ENCODE data around the gene TGFB2.

TGFB2 gene

GRCh38 chr1:218312509-218312908, 32.6 kb upstream of the TGFB2 start:
- no peak for DNase-seq (ENCODE audit: low read depth in 1 of 2, low spot score in 1 of 2)
- no peak for TF ChIP-seq GABPA (IDR thresholded peaks at IDR 0.05; ENCODE audit: low read depth)
- no peak for TF ChIP-seq SPI1 (IDR thresholded peaks at IDR 0.05; ENCODE audit: borderline replicate concordance, low read depth)
- TF ChIP-seq, protein P1, sequence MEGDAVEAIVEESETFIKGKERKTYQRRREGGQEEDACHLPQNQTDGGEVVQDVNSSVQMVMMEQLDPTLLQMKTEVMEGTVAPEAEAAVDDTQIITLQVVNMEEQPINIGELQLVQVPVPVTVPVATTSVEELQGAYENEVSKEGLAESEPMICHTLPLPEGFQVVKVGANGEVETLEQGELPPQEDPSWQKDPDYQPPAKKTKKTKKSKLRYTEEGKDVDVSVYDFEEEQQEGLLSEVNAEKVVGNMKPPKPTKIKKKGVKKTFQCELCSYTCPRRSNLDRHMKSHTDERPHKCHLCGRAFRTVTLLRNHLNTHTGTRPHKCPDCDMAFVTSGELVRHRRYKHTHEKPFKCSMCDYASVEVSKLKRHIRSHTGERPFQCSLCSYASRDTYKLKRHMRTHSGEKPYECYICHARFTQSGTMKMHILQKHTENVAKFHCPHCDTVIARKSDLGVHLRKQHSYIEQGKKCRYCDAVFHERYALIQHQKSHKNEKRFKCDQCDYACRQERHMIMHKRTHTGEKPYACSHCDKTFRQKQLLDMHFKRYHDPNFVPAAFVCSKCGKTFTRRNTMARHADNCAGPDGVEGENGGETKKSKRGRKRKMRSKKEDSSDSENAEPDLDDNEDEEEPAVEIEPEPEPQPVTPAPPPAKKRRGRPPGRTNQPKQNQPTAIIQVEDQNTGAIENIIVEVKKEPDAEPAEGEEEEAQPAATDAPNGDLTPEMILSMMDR (IDR thresholded peaks at IDR 0.05; ENCODE audit: insufficient read depth, low read length): no peak
- no peak for TF ChIP-seq POLR2AphosphoS5 (IDR thresholded peaks at IDR 0.05; ENCODE audit: low read depth)
- TF ChIP-seq, protein P2, sequence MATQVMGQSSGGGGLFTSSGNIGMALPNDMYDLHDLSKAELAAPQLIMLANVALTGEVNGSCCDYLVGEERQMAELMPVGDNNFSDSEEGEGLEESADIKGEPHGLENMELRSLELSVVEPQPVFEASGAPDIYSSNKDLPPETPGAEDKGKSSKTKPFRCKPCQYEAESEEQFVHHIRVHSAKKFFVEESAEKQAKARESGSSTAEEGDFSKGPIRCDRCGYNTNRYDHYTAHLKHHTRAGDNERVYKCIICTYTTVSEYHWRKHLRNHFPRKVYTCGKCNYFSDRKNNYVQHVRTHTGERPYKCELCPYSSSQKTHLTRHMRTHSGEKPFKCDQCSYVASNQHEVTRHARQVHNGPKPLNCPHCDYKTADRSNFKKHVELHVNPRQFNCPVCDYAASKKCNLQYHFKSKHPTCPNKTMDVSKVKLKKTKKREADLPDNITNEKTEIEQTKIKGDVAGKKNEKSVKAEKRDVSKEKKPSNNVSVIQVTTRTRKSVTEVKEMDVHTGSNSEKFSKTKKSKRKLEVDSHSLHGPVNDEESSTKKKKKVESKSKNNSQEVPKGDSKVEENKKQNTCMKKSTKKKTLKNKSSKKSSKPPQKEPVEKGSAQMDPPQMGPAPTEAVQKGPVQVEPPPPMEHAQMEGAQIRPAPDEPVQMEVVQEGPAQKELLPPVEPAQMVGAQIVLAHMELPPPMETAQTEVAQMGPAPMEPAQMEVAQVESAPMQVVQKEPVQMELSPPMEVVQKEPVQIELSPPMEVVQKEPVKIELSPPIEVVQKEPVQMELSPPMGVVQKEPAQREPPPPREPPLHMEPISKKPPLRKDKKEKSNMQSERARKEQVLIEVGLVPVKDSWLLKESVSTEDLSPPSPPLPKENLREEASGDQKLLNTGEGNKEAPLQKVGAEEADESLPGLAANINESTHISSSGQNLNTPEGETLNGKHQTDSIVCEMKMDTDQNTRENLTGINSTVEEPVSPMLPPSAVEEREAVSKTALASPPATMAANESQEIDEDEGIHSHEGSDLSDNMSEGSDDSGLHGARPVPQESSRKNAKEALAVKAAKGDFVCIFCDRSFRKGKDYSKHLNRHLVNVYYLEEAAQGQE (IDR thresholded peaks at IDR 0.05; ENCODE audit: insufficient replicate concordance, low read depth): no peak
- Histone ChIP-seq H3K27me3 (ENCODE audit: insufficient read depth, poor library complexity, severe bottlenecking) (no peaks in the 10 kb centered on the region), H3K4me3 (replicated peaks; ENCODE audit: insufficient read depth, low read length) (no peak overlapping the region), H3K27ac (replicated peaks) (no peak overlapping the region)

- Histone ChIP-seq H3K27me3 (ENCODE audit: insufficient read depth, poor library complexity, severe bottlenecking) (no peaks in the 10 kb centered on the region), H3K27ac (replicated peaks) (no peak overlapping the region), H3K4me3 (replicated peaks; ENCODE audit: insufficient read depth, low read length) (no peak overlapping the region)
- no peak for TF ChIP-seq GABPA (IDR thresholded peaks at IDR 0.05; ENCODE audit: low read depth)
- no peak for TF ChIP-seq SPI1 (IDR thresholded peaks at IDR 0.05; ENCODE audit: borderline replicate concordance, low read depth)
- TF ChIP-seq, protein P1 (IDR thresholded peaks at IDR 0.05; ENCODE audit: insufficient read depth, low read length): no peak
- TF ChIP-seq, protein P2 (IDR thresholded peaks at IDR 0.05; ENCODE audit: insufficient replicate concordance, low read depth): no peak
- no peak for TF ChIP-seq POLR2AphosphoS5 (IDR thresholded peaks at IDR 0.05; ENCODE audit: low read depth)
- no peak for DNase-seq (ENCODE audit: low read depth in 1 of 2, low spot score in 1 of 2)
These were observed 30.8 kb upstream of the TGFB2 start for GRCh38 chr1:218314316-218314715.

DNA sequence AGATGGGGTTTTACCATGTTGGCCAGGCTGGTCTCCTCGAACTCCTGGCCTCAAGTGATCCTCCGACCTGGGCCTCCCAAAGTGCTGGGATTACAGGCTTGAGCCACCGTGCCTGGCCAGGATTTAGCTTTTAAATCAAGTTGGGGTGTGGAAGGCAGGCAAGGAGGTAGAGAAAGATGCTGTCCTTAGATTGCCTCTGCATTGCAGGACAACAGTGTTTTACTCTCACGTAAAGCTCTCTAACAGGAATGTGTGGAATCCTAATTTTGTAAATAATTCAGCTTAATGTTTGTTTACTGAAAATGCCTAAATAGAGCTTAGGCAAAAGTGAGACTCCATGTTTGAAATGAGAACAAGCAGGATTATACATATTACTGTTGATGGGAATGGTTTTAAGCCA, 29.5 kb upstream of the TGFB2 start:
- H3K27me3 ChIP-seq (ENCODE audit: insufficient read depth, poor library complexity, severe bottlenecking): no peaks in the 10 kb centered on the region
- no peak for DNase-seq (ENCODE audit: low read depth in 1 of 2, low spot score in 1 of 2)
- no peak overlapping the region for H3K4me3 ChIP-seq (replicated peaks; ENCODE audit: insufficient read depth, low read length)
- H3K27ac ChIP-seq (replicated peaks): no peak overlapping the region
- TF ChIP-seq, protein P1 (IDR thresholded peaks at IDR 0.05; ENCODE audit: insufficient read depth, low read length): no peak
- no peak for TF ChIP-seq POLR2AphosphoS5 (IDR thresholded peaks at IDR 0.05; ENCODE audit: low read depth)
- no peak for TF ChIP-seq GABPA (IDR thresholded peaks at IDR 0.05; ENCODE audit: low read depth)
- TF ChIP-seq SPI1 (IDR thresholded peaks at IDR 0.05; ENCODE audit: borderline replicate concordance, low read depth): no peak
- TF ChIP-seq, protein P2 (IDR thresholded peaks at IDR 0.05; ENCODE audit: insufficient replicate concordance, low read depth): no peak
